Nephron progenitor cell (in vitro differentiated cells): ENCODE data around the gene MISP3.
A peak's percentile ranks its signal among the peaks of the same experiment; 100 is the strongest.

Source experiments
- DNase-seq: peaks from one replicate; pipeline ENCODE4 v3.0.0; 2021
- H3K27ac Mint-ChIP-seq: 2 replicates; pipeline ENCODE4 v1.8.0; 2021; ENCODE audit warnings: mild to moderate bottlenecking, moderate library complexity, mixed read lengths
- H3K27me3 Mint-ChIP-seq: 2 replicates; pipeline ENCODE4 v1.8.0; 2021; ENCODE audit warnings: mild to moderate bottlenecking, low read depth, mixed read lengths; ENCODE audit not compliant: poor library complexity
- H3K36me3 Mint-ChIP-seq: 2 replicates; pipeline ENCODE4 v1.8.0; 2021; ENCODE audit warnings: low read depth, mixed read lengths
- H3K4me1 Mint-ChIP-seq: 2 replicates; pipeline ENCODE4 v1.8.0; 2021; ENCODE audit warnings: mixed read lengths
- H3K4me3 Mint-ChIP-seq: 2 replicates; pipeline ENCODE4 v1.8.0; 2021; ENCODE audit warnings: mild to moderate bottlenecking, moderate library complexity, mixed read lengths
- H3K9me3 Mint-ChIP-seq: 2 replicates; pipeline ENCODE4 v1.8.0; 2021; ENCODE audit warnings: mild to moderate bottlenecking, moderate library complexity, mixed read lengths
- CTCF ChIP-seq: fragments of 200-600 bp; sonication (generic); IDR thresholded peaks from 2 replicates; pipeline ENCODE4 v1.5.0; 2021; ENCODE audit warnings: antibody characterized with exemption

MISP3 gene

GRCh38 chr19:14101003-14101545 is 28.5 kb downstream of the MISP3 start:
- Mint-ChIP-seq H3K4me1 (no peaks in the 10 kb centered on the region), H3K9me3 (no peaks in the 10 kb centered on the region), H3K4me3 (no peak overlapping the region), H3K27me3 (peaks cover 2% of the 10 kb centered on the region), H3K36me3 (peaks cover 35% of the 10 kb centered on the region), H3K27ac (peak overlapping the region; percentile 48)
- DNase-seq, result no peak
- TF ChIP-seq CTCF, result no peak

GRCh38 chr19:14102102-14102696 is 29.6 kb downstream of the MISP3 start:
- TF ChIP-seq CTCF, result no peak
- no peaks in the 10 kb centered on the region for H3K4me1 Mint-ChIP-seq
- H3K27me3 Mint-ChIP-seq, result peaks cover 1% of the 10 kb centered on the region
- peaks cover 27% of the 10 kb centered on the region for H3K36me3 Mint-ChIP-seq
- H3K9me3 Mint-ChIP-seq, result no peaks in the 10 kb centered on the region
- H3K4me3 Mint-ChIP-seq, result no peak overlapping the region
- no peak overlapping the region for H3K27ac Mint-ChIP-seq
- no peak for DNase-seq

DNA sequence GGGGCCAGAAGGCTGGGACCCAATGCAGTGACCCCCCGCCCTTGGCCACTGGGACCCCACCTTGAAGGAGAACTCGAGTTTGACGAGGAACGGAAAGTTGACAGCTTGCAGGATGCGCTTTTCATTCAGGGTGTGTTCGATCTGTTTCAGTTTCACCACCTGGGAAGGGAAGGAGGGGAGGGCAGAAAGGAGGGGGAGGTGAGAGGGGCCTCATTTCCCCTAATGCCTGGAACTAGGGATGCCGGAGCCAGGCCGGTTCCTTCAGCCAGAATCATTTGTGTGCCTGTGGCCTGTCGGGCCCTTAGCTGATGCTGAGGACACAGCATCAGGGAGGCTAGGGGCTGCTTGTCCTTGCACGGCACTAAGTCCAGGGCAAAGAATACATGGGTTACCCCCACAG is 30.2 kb downstream of the MISP3 start:
- Mint-ChIP-seq H3K27me3 (no peaks in the 10 kb centered on the region), H3K4me3 (no peak overlapping the region), H3K27ac (no peak overlapping the region), H3K4me1 (no peaks in the 10 kb centered on the region), H3K9me3 (no peaks in the 10 kb centered on the region), H3K36me3 (peaks cover 25% of the 10 kb centered on the region)
- TF ChIP-seq CTCF, result no peak
- DNase-seq, result no peak

GRCh38 chr19:14103310-14103709 is 30.7 kb downstream of the MISP3 start:
- Mint-ChIP-seq H3K9me3 (no peaks in the 10 kb centered on the region), H3K4me3 (no peak overlapping the region), H3K27ac (no peak overlapping the region), H3K36me3 (peaks cover 25% of the 10 kb centered on the region), H3K27me3 (no peaks in the 10 kb centered on the region), H3K4me1 (peaks cover 4% of the 10 kb centered on the region)
- no peak for DNase-seq
- TF ChIP-seq CTCF, result no peak

- no peak overlapping the region for H3K4me3 Mint-ChIP-seq
- H3K27ac Mint-ChIP-seq, result peak overlapping the region; percentile 74
- TF ChIP-seq CTCF, result no peak
- H3K27me3 Mint-ChIP-seq, result no peaks in the 10 kb centered on the region
- H3K36me3 Mint-ChIP-seq, result peaks cover 22% of the 10 kb centered on the region
- H3K4me1 Mint-ChIP-seq, result peaks cover 7% of the 10 kb centered on the region
- DNase-seq, result no peak
- no peaks in the 10 kb centered on the region for H3K9me3 Mint-ChIP-seq
Measured at GRCh38 chr19:14105680-14106079, 33.1 kb downstream of the MISP3 start.

GRCh38 chr19:14106840-14107239 is 34.3 kb downstream of the MISP3 start:
- no peak for DNase-seq
- Mint-ChIP-seq H3K36me3 (peaks cover 19% of the 10 kb centered on the region), H3K27ac (peak overlapping the region; percentile 36), H3K27me3 (no peaks in the 10 kb centered on the region), H3K4me3 (no peak overlapping the region), H3K4me1 (peaks cover 17% of the 10 kb centered on the region), H3K9me3 (no peaks in the 10 kb centered on the region)
- TF ChIP-seq CTCF, result no peak
